Measurements from ENCODE around the gene SLC48A1.

SLC48A1 gene

GRCh38 chr12:47783024-47783755 is 10.2 kb downstream of the SLC48A1 start:
- H3K4me3 ChIP-seq (ENCODE audit: low read depth in 1 of 2, low read length in 2 of 2) = no peak overlapping the region
- H3K4me1 ChIP-seq (ENCODE audit: control insufficient read depth in 1 of 2, insufficient read depth in 2 of 2, low read length in 2 of 2) = peaks cover 0 to 9% of the 10 kb centered on the region in 2 donors
- H3K36me3 ChIP-seq (ENCODE audit: control insufficient read depth in 1 of 2, insufficient read depth in 2 of 2, low read length in 2 of 2) = peaks cover 52 to 65% of the 10 kb centered on the region in 2 donors
- H3K9me3 ChIP-seq (ENCODE audit: control insufficient read depth in 1 of 2, low read length in 2 of 2) = no peaks in the 10 kb centered on the region
- no peaks in the 10 kb centered on the region for H3K27me3 ChIP-seq (ENCODE audit: low read depth, low read length)
- H3K27ac ChIP-seq (ENCODE audit: low read length) = no peak overlapping the region

- Histone ChIP-seq H3K27me3 (ENCODE audit: low read depth, low read length) (no peaks in the 10 kb centered on the region), H3K4me3 (ENCODE audit: low read depth in 1 of 2, low read length in 2 of 2) (no peak overlapping the region), H3K9me3 (ENCODE audit: control insufficient read depth in 1 of 2, low read length in 2 of 2) (no peaks in the 10 kb centered on the region), H3K4me1 (ENCODE audit: control insufficient read depth in 1 of 2, insufficient read depth in 2 of 2, low read length in 2 of 2) (peaks cover 0 to under 1% of the 10 kb centered on the region in 2 donors), H3K27ac (ENCODE audit: low read length) (no peak overlapping the region), H3K36me3 (ENCODE audit: control insufficient read depth in 1 of 2, insufficient read depth in 2 of 2, low read length in 2 of 2) (peaks cover 60 to 75% of the 10 kb centered on the region in 2 donors)
These were observed 11.1 kb downstream of the SLC48A1 start for GRCh38 chr12:47783821-47784819.

GRCh38 chr12:47785036-47785886 is 12.2 kb downstream of the SLC48A1 start:
- peaks cover 69 to 86% of the 10 kb centered on the region in 2 donors for H3K36me3 ChIP-seq (ENCODE audit: control insufficient read depth in 1 of 2, insufficient read depth in 2 of 2, low read length in 2 of 2)

GRCh38 chr12:47785887-47786661 is 13.0 kb downstream of the SLC48A1 start:
- H3K27me3 ChIP-seq (ENCODE audit: low read depth, low read length) = no peaks in the 10 kb centered on the region
- H3K36me3 ChIP-seq (ENCODE audit: control insufficient read depth in 1 of 2, insufficient read depth in 2 of 2, low read length in 2 of 2) = peaks cover 76 to 94% of the 10 kb centered on the region in 2 donors
- no peaks in the 10 kb centered on the region for H3K4me1 ChIP-seq (ENCODE audit: control insufficient read depth in 1 of 2, insufficient read depth in 2 of 2, low read length in 2 of 2)
- H3K27ac ChIP-seq (ENCODE audit: low read length) = peak overlapping the region; percentile 29
- H3K4me3 ChIP-seq (ENCODE audit: low read depth in 1 of 2, low read length in 2 of 2) = no peak overlapping the region
- no peaks in the 10 kb centered on the region for H3K9me3 ChIP-seq (ENCODE audit: control insufficient read depth in 1 of 2, low read length in 2 of 2)

More at GRCh38 chr12:47785036-47785886, 12.2 kb downstream of the SLC48A1 start:
- Histone ChIP-seq H3K27me3 (ENCODE audit: low read depth, low read length) (no peaks in the 10 kb centered on the region), H3K9me3 (ENCODE audit: control insufficient read depth in 1 of 2, low read length in 2 of 2) (no peaks in the 10 kb centered on the region), H3K4me3 (ENCODE audit: low read depth in 1 of 2, low read length in 2 of 2) (no peak overlapping the region), H3K27ac (ENCODE audit: low read length) (peak overlapping the region; percentile 29), H3K4me1 (ENCODE audit: control insufficient read depth in 1 of 2, insufficient read depth in 2 of 2, low read length in 2 of 2) (no peaks in the 10 kb centered on the region)

GRCh38 chr12:47786662-47787280 is 13.7 kb downstream of the SLC48A1 start:
- H3K4me1 ChIP-seq (ENCODE audit: control insufficient read depth in 1 of 2, insufficient read depth in 2 of 2, low read length in 2 of 2) = no peaks in the 10 kb centered on the region
- no peaks in the 10 kb centered on the region for H3K27me3 ChIP-seq (ENCODE audit: low read depth, low read length)
- peaks cover 79 to 100% of the 10 kb centered on the region in 2 donors for H3K36me3 ChIP-seq (ENCODE audit: control insufficient read depth in 1 of 2, insufficient read depth in 2 of 2, low read length in 2 of 2)
- H3K27ac ChIP-seq (ENCODE audit: low read length) = no peak overlapping the region
- no peak overlapping the region for H3K4me3 ChIP-seq (ENCODE audit: low read depth in 1 of 2, low read length in 2 of 2)
- H3K9me3 ChIP-seq (ENCODE audit: control insufficient read depth in 1 of 2, low read length in 2 of 2) = no peaks in the 10 kb centered on the region

- Histone ChIP-seq H3K4me1 (ENCODE audit: control insufficient read depth in 1 of 2, insufficient read depth in 2 of 2, low read length in 2 of 2) (no peaks in the 10 kb centered on the region), H3K4me3 (ENCODE audit: low read depth in 1 of 2, low read length in 2 of 2) (no peak overlapping the region), H3K9me3 (ENCODE audit: control insufficient read depth in 1 of 2, low read length in 2 of 2) (no peaks in the 10 kb centered on the region), H3K27me3 (ENCODE audit: low read depth, low read length) (no peaks in the 10 kb centered on the region), H3K36me3 (ENCODE audit: control insufficient read depth in 1 of 2, insufficient read depth in 2 of 2, low read length in 2 of 2) (peaks cover 79 to 99% of the 10 kb centered on the region in 2 donors), H3K27ac (ENCODE audit: low read length) (no peak overlapping the region)
These were observed 14.7 kb downstream of the SLC48A1 start for GRCh38 chr12:47787596-47788319.

GRCh38 chr12:47789141-47789540 is 16.1 kb downstream of the SLC48A1 start:
- Histone ChIP-seq H3K27me3 (ENCODE audit: low read depth, low read length) (no peaks in the 10 kb centered on the region), H3K4me1 (ENCODE audit: control insufficient read depth in 1 of 2, insufficient read depth in 2 of 2, low read length in 2 of 2) (no peaks in the 10 kb centered on the region), H3K36me3 (ENCODE audit: control insufficient read depth in 1 of 2, insufficient read depth in 2 of 2, low read length in 2 of 2) (peaks cover 74 to 98% of the 10 kb centered on the region in 2 donors), H3K4me3 (ENCODE audit: low read depth in 1 of 2, low read length in 2 of 2) (no peak overlapping the region), H3K27ac (ENCODE audit: low read length) (no peak overlapping the region), H3K9me3 (ENCODE audit: control insufficient read depth in 1 of 2, low read length in 2 of 2) (no peaks in the 10 kb centered on the region)

GRCh38 chr12:47789712-47790489 is 16.9 kb downstream of the SLC48A1 start:
- H3K9me3 ChIP-seq (ENCODE audit: control insufficient read depth in 1 of 2, low read length in 2 of 2) = no peaks in the 10 kb centered on the region
- peaks cover 72 to 98% of the 10 kb centered on the region in 2 donors for H3K36me3 ChIP-seq (ENCODE audit: control insufficient read depth in 1 of 2, insufficient read depth in 2 of 2, low read length in 2 of 2)
- H3K4me3 ChIP-seq (ENCODE audit: low read depth in 1 of 2, low read length in 2 of 2) = no peak overlapping the region
- H3K4me1 ChIP-seq (ENCODE audit: control insufficient read depth in 1 of 2, insufficient read depth in 2 of 2, low read length in 2 of 2) = no peaks in the 10 kb centered on the region
- H3K27ac ChIP-seq (ENCODE audit: low read length) = no peak overlapping the region
- H3K27me3 ChIP-seq (ENCODE audit: low read depth, low read length) = no peaks in the 10 kb centered on the region

GRCh38 chr12:47790676-47791350 is 17.8 kb downstream of the SLC48A1 start:
- H3K9me3 ChIP-seq (ENCODE audit: control insufficient read depth in 1 of 2, low read length in 2 of 2) = no peaks in the 10 kb centered on the region
- H3K27ac ChIP-seq (ENCODE audit: low read length) = no peak overlapping the region
- H3K4me3 ChIP-seq (ENCODE audit: low read depth in 1 of 2, low read length in 2 of 2) = no peak overlapping the region
- H3K27me3 ChIP-seq (ENCODE audit: low read depth, low read length) = no peaks in the 10 kb centered on the region
- H3K4me1 ChIP-seq (ENCODE audit: control insufficient read depth in 1 of 2, insufficient read depth in 2 of 2, low read length in 2 of 2) = no peaks in the 10 kb centered on the region
- peaks cover 67 to 98% of the 10 kb centered on the region in 2 donors for H3K36me3 ChIP-seq (ENCODE audit: control insufficient read depth in 1 of 2, insufficient read depth in 2 of 2, low read length in 2 of 2)
